Activated CD8-positive, alpha-beta memory T cell treated with anti-CD3 and anti-CD28 coated beads for 36 hours (primary cell): ENCODE results near the gene ALB. TPM values are rescaled to one million over a fixed set of nuclear protein-coding genes. Genes with fewer than 3 reads are reported as not detected.

ENCODE experiments used
- total RNA-seq, 2 experiments: library from RNA; stranded (reverse); gene quantifications; one replicate each; pipeline ENCODE4 v1.2.3, GENCODE V29; 2021

The ALB gene
- total RNA-seq, 2 experiments from 2014 or later = not detected

Other genes with a start within 250 kb of the ALB start
- gene ANKRD17, start 145.5 kb upstream of the ALB start, total RNA-seq = 10 to 100 TPM; 61.6 to 62.6 TPM
- not detected for gene AFP, start 31.9 kb downstream of the ALB start, total RNA-seq
- gene AFM, start 77.5 kb downstream of the ALB start, total RNA-seq = not detected
- gene RASSF6, start 216.1 kb downstream of the ALB start, total RNA-seq = not detected